SK-N-SH treated with all-trans-retinoic acid at 6 μM for 48 hours (cell line): Measurements from ENCODE around the gene DNTT.

Experiments
- ARNTL ChIP-seq: fragments of 450-650 bp; formaldehyde crosslinking; IDR thresholded peaks from 2 replicates; pipeline ENCODE4 v1.5.0; 2020; ENCODE audit warnings: low read depth, mild to moderate bottlenecking, moderate library complexity, borderline replicate concordance
- GLIS3 ChIP-seq: fragments of 250-450 bp; sonication (Bioruptor Pico); IDR thresholded peaks from 2 replicates; pipeline ENCODE4 v1.5.0; 2020; ENCODE audit warnings: mild to moderate bottlenecking, moderate library complexity
- PPARA ChIP-seq: fragments of 250-450 bp; sonication (Bioruptor Pico); IDR thresholded peaks from 2 replicates; pipeline ENCODE4 v1.5.0; 2020; ENCODE audit warnings: mild to moderate bottlenecking, borderline replicate concordance
- RARB ChIP-seq: fragments of 250-450 bp; sonication (Bioruptor Pico); IDR thresholded peaks from 2 replicates; pipeline ENCODE4 v1.8.0; 2021; ENCODE audit warnings: mild to moderate bottlenecking, moderate library complexity
- SNAI2 ChIP-seq: fragments of 250-450 bp; sonication (Bioruptor Pico); IDR thresholded peaks from 2 replicates; pipeline ENCODE4 v1.5.0; 2020; ENCODE audit warnings: mild to moderate bottlenecking, moderate library complexity
- TF ChIP-seq, protein P1 (sequence below): fragments of 250-450 bp; sonication (Bioruptor Pico); IDR thresholded peaks from 2 replicates; pipeline ENCODE4 v1.5.1; 2020; ENCODE audit warnings: low read depth, mild to moderate bottlenecking, moderate library complexity
- TF ChIP-seq, protein P2 (sequence below): fragments of 250-450 bp; sonication (Bioruptor Pico); IDR thresholded peaks from 2 replicates; pipeline ENCODE4 v1.8.0; 2021; ENCODE audit warnings: low read depth, mild to moderate bottlenecking, moderate library complexity, borderline replicate concordance

DNA sequence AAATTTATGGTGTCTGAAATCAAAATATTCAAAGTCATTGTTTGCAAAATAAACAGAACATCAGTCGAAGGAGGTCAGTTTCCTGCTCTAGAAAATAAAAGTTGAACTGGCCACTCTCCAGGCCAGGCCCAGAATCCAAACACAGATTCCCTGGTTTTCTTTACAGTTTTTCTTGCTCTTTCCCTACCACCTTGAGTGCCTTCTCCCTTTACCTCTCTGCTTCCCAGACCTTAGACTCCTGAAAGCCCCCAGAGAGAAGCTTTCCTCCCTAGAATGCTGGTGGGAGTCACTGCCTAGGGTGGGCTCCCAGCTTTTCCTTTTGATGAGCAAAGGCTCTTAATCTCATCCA is 6.1 kb downstream of the DNTT start:
- no peak for TF ChIP-seq SNAI2 (CRISPR knock-in tag)
- TF ChIP-seq, protein P1, sequence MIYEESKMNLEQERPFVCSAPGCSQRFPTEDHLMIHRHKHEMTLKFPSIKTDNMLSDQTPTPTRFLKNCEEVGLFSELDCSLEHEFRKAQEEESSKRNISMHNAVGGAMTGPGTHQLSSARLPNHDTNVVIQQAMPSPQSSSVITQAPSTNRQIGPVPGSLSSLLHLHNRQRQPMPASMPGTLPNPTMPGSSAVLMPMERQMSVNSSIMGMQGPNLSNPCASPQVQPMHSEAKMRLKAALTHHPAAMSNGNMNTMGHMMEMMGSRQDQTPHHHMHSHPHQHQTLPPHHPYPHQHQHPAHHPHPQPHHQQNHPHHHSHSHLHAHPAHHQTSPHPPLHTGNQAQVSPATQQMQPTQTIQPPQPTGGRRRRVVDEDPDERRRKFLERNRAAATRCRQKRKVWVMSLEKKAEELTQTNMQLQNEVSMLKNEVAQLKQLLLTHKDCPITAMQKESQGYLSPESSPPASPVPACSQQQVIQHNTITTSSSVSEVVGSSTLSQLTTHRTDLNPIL (CRISPR knock-in tag): no peak
- TF ChIP-seq, protein P2, sequence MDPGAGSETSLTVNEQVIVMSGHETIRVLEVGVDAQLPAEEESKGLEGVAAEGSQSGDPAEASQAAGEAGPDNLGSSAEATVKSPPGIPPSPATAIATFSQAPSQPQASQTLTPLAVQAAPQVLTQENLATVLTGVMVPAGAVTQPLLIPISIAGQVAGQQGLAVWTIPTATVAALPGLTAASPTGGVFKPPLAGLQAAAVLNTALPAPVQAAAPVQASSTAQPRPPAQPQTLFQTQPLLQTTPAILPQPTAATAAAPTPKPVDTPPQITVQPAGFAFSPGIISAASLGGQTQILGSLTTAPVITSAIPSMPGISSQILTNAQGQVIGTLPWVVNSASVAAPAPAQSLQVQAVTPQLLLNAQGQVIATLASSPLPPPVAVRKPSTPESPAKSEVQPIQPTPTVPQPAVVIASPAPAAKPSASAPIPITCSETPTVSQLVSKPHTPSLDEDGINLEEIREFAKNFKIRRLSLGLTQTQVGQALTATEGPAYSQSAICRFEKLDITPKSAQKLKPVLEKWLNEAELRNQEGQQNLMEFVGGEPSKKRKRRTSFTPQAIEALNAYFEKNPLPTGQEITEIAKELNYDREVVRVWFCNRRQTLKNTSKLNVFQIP (CRISPR knock-in tag): no peak
- TF ChIP-seq RARB: no peak
- TF ChIP-seq GLIS3 (CRISPR knock-in tag): no peak
- TF ChIP-seq PPARA (CRISPR knock-in tag): no peak
- TF ChIP-seq ARNTL: no peak
